A549 (cell line): Measurements from ENCODE around the gene DENND2D.

ENCODE experiments used
- ESRRA ChIP-seq: fragments of 150-350 bp; IDR thresholded peaks from 2 replicates; pipeline ENCODE4 v1.6.1; 2014; ENCODE audit warnings: mild to moderate bottlenecking, low read length, borderline replicate concordance
- KDM1A ChIP-seq: fragments of 200-600 bp; sonication (generic); IDR thresholded peaks from 2 replicates; pipeline ENCODE4 v1.6.1; 2016; ENCODE audit warnings: low read depth, mild to moderate bottlenecking
- POLR2A ChIP-seq: IDR thresholded peaks from 2 replicates; pipeline ENCODE4 v1.6.1; 2012; ENCODE audit warnings: mild to moderate bottlenecking, low read length
- RAD21 ChIP-seq, 2 experiments: fragments of >200 bp in 1 of 2; sonication (Bioruptor Twin) in 1 of 2; formaldehyde crosslinking in 1 of 2; IDR thresholded peaks in 1 of 2; conservative IDR thresholded peaks in 1 of 2; 2 replicates in 1 of 2; 3 replicates in 1 of 2; pipeline ENCODE4 v1.6.1; 2012 to 2018; ENCODE audit warnings: inconsistent platforms in 1 of 2
- RFX5 ChIP-seq: fragments of 450-650 bp; IDR thresholded peaks from 2 replicates; pipeline ENCODE4 v1.7.1; 2014; ENCODE audit warnings: antibody characterized with exemption, mild to moderate bottlenecking, moderate library complexity
- ZFP36 ChIP-seq: fragments of 450-650 bp; IDR thresholded peaks from 2 replicates; pipeline ENCODE4 v1.6.1; 2014; ENCODE audit warnings: borderline replicate concordance; ENCODE audit not compliant: partially characterized antibody
- TF ChIP-seq, protein P1 (sequence below): fragments of >200 bp; sonication (Bioruptor Twin); formaldehyde crosslinking; IDR thresholded peaks from 3 replicates; pipeline ENCODE4 v1.5.1; 2016
- TF ChIP-seq, protein P2 (sequence below): fragments of 200-600 bp; sonication (generic); IDR thresholded peaks from 2 replicates; pipeline ENCODE4 v1.6.1; 2016; ENCODE audit warnings: antibody characterized with exemption, mild to moderate bottlenecking, moderate library complexity

DNA sequence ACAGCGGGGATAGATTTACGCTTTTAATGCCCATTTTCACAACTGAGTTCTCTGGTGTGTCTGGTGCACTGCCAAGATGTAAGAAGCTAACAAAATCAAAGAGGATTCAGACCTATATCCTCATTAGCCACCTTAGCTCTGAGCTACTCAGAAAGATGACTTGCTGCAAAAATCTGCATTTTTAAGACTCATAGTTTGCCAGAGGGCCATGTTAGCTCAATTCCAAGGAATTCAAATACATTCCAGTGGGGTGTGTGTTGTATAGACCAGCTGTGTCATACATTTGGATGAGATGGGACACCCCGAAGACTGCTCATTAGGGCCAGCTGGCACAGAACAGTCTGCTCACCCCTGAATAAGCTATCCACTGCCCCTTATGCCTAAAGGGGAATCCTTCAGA lies 8.9 kb downstream of the DENND2D start:
- TF ChIP-seq, protein P1, sequence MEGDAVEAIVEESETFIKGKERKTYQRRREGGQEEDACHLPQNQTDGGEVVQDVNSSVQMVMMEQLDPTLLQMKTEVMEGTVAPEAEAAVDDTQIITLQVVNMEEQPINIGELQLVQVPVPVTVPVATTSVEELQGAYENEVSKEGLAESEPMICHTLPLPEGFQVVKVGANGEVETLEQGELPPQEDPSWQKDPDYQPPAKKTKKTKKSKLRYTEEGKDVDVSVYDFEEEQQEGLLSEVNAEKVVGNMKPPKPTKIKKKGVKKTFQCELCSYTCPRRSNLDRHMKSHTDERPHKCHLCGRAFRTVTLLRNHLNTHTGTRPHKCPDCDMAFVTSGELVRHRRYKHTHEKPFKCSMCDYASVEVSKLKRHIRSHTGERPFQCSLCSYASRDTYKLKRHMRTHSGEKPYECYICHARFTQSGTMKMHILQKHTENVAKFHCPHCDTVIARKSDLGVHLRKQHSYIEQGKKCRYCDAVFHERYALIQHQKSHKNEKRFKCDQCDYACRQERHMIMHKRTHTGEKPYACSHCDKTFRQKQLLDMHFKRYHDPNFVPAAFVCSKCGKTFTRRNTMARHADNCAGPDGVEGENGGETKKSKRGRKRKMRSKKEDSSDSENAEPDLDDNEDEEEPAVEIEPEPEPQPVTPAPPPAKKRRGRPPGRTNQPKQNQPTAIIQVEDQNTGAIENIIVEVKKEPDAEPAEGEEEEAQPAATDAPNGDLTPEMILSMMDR = no peak
- TF ChIP-seq, protein P2, sequence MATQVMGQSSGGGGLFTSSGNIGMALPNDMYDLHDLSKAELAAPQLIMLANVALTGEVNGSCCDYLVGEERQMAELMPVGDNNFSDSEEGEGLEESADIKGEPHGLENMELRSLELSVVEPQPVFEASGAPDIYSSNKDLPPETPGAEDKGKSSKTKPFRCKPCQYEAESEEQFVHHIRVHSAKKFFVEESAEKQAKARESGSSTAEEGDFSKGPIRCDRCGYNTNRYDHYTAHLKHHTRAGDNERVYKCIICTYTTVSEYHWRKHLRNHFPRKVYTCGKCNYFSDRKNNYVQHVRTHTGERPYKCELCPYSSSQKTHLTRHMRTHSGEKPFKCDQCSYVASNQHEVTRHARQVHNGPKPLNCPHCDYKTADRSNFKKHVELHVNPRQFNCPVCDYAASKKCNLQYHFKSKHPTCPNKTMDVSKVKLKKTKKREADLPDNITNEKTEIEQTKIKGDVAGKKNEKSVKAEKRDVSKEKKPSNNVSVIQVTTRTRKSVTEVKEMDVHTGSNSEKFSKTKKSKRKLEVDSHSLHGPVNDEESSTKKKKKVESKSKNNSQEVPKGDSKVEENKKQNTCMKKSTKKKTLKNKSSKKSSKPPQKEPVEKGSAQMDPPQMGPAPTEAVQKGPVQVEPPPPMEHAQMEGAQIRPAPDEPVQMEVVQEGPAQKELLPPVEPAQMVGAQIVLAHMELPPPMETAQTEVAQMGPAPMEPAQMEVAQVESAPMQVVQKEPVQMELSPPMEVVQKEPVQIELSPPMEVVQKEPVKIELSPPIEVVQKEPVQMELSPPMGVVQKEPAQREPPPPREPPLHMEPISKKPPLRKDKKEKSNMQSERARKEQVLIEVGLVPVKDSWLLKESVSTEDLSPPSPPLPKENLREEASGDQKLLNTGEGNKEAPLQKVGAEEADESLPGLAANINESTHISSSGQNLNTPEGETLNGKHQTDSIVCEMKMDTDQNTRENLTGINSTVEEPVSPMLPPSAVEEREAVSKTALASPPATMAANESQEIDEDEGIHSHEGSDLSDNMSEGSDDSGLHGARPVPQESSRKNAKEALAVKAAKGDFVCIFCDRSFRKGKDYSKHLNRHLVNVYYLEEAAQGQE = no peak
- TF ChIP-seq RAD21 (conservative IDR thresholded peaks at IDR 0.05 in 1 of 2, IDR thresholded peaks at IDR 0.05 in 1 of 2) = no peak
- TF ChIP-seq POLR2A = no peak
- no peak for TF ChIP-seq ESRRA
- TF ChIP-seq KDM1A = no peak
- no peak for TF ChIP-seq ZFP36
- no peak for TF ChIP-seq RFX5
